22Rv1 (cell line): Measurements from ENCODE around the gene IKZF1.

Source experiments
- CTCF ChIP-seq: fragments of 450-650 bp; IDR thresholded peaks from 2 replicates; pipeline ENCODE4 v1.5.1; 2017; ENCODE audit warnings: mild to moderate bottlenecking
- ZFX ChIP-seq: fragments of 450-650 bp; IDR thresholded peaks from 2 replicates; pipeline ENCODE4 v1.6.1; 2017; ENCODE audit warnings: antibody characterized with exemption, borderline replicate concordance

DNA sequence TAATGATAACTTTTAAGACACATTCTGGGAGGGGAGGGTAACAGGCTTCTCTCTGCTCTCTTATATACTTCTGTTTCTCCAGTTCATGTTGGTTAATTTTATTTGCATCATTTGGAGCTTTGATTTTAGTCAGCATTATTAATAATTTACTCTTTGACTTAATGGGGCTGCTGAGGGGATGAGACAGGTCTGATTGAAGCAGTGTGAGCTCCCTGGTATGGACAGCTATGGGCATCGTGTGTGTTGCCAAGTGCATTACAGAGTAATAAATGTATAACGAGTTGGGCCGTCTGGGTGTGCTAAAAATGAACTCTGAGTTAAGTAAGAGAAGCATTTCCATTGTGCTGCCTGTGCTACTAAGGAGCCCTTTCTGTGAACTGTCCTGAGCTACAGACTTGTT lies 31.7 kb upstream of the IKZF1 start:
- TF ChIP-seq ZFX (no peak), CTCF (no peak)
